ENCODE results near the gene LONRF3.

LONRF3 gene

GRCh38 chrX:118974088-118974907, at the start of gene LONRF3:
LONRF3 (plus strand) TSS chrX:118974618; CDS start chrX:118974781, 163 bp downstream.
- DNase-seq = peak; percentile 65

GRCh38 chrX:118928151-118928550, 46.3 kb upstream of the LONRF3 start:
- no peak for DNase-seq

- no peak for DNase-seq
Measured at GRCh38 chrX:118935352-118935751, 39.1 kb upstream of the LONRF3 start.

- no peak for DNase-seq
Measured at GRCh38 chrX:118941147-118941546, 33.3 kb upstream of the LONRF3 start.

GRCh38 chrX:118943102-118943501, 31.3 kb upstream of the LONRF3 start:
- no peak for DNase-seq

GRCh38 chrX:118945921-118946320, 28.5 kb upstream of the LONRF3 start:
- no peak for DNase-seq

- no peak for DNase-seq
Measured at GRCh38 chrX:118948270-118948669, 26.1 kb upstream of the LONRF3 start.

- no peak for DNase-seq
Measured at GRCh38 chrX:118961866-118962560, 12.4 kb upstream of the LONRF3 start.

GRCh38 chrX:118963159-118963558, 11.3 kb upstream of the LONRF3 start:
- DNase-seq = no peak

GRCh38 chrX:118964252-118964651, 10.2 kb upstream of the LONRF3 start:
- no peak for DNase-seq

- DNase-seq = no peak
Measured at GRCh38 chrX:118965395-118965794, 9.0 kb upstream of the LONRF3 start.

- no peak for DNase-seq
Measured at GRCh38 chrX:118968031-118968430, 6.4 kb upstream of the LONRF3 start.

GRCh38 chrX:118971552-118971951, 2.9 kb upstream of the LONRF3 start:
- DNase-seq = no peak

- DNase-seq = no peak
Measured at GRCh38 chrX:118973389-118974087, 880 bp upstream of the LONRF3 start.

- DNase-seq = peak; percentile 49
Measured at GRCh38 chrX:118974908-118975671, 672 bp downstream of the LONRF3 start.

- peak; percentile 73 for DNase-seq
Measured at GRCh38 chrX:118975831-118976598, 1.6 kb downstream of the LONRF3 start.

- peak; percentile 24 for DNase-seq
Measured at GRCh38 chrX:118976599-118977340, 2.4 kb downstream of the LONRF3 start.

GRCh38 chrX:118977424-118977823, 3.0 kb downstream of the LONRF3 start:
- no peak for DNase-seq

GRCh38 chrX:118978451-118978850, 4.0 kb downstream of the LONRF3 start:
- no peak for DNase-seq

- no peak for DNase-seq
Measured at GRCh38 chrX:118980761-118981160, 6.3 kb downstream of the LONRF3 start.

- DNase-seq = no peak
Measured at GRCh38 chrX:118983513-118983912, 9.1 kb downstream of the LONRF3 start.

Data from stimulated activated CD4-positive, alpha-beta T cell treated with anti-CD3 and anti-CD28 coated beads, Interleukin-4, amount 100 ng/mL, for 1 hour (primary cell).